Hepatocyte (in vitro differentiated cells): ENCODE data around the gene TDRD10.

ENCODE experiments used
- EZH2 ChIP-seq: fragments of 200-600 bp; sonication (generic); IDR thresholded peaks from 2 replicates; pipeline ENCODE4 v1.6.1; 2016; ENCODE audit warnings: antibody characterized with exemption, mild to moderate bottlenecking, borderline replicate concordance
- EZH2phosphoT487 ChIP-seq: fragments of 200-600 bp; sonication (generic); IDR thresholded peaks from one replicate; pipeline ENCODE4 v1.6.1; 2018; ENCODE audit warnings: antibody characterized with exemption, mild to moderate bottlenecking, low read depth, moderate library complexity; ENCODE audit not compliant: unreplicated experiment, severe bottlenecking
- TF ChIP-seq, protein P1 (sequence below): fragments of 200-600 bp; sonication (generic); IDR thresholded peaks from 2 replicates; pipeline ENCODE4 v1.5.1; 2016; ENCODE audit warnings: antibody characterized with exemption, mild to moderate bottlenecking; ENCODE audit not compliant: poor library complexity

- TF ChIP-seq, protein P1, sequence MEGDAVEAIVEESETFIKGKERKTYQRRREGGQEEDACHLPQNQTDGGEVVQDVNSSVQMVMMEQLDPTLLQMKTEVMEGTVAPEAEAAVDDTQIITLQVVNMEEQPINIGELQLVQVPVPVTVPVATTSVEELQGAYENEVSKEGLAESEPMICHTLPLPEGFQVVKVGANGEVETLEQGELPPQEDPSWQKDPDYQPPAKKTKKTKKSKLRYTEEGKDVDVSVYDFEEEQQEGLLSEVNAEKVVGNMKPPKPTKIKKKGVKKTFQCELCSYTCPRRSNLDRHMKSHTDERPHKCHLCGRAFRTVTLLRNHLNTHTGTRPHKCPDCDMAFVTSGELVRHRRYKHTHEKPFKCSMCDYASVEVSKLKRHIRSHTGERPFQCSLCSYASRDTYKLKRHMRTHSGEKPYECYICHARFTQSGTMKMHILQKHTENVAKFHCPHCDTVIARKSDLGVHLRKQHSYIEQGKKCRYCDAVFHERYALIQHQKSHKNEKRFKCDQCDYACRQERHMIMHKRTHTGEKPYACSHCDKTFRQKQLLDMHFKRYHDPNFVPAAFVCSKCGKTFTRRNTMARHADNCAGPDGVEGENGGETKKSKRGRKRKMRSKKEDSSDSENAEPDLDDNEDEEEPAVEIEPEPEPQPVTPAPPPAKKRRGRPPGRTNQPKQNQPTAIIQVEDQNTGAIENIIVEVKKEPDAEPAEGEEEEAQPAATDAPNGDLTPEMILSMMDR: no peak
- TF ChIP-seq EZH2 (no peak), EZH2phosphoT487 (no peak)
Measured at GRCh38 chr1:154468535-154469250, 33.3 kb upstream of the TDRD10 start.
